ENCODE measurements around the gene ID1.

ID1 gene

GRCh38 chr20:31605031-31605901, at the start of gene ID1:
ID1 (plus strand) TSS chr20:31605289; CDS start chr20:31605388, 99 bp downstream.
- no peak within 1 kb of the TSS for H3K27ac ChIP-seq (ENCODE audit: low read depth, low read length)
- H4K20me1 ChIP-seq (ENCODE audit: control insufficient read depth, insufficient read depth, low read depth, low read length): no peaks in the 10 kb centered on the region
- peaks cover 39% of the 10 kb centered on the region for H3K4me1 ChIP-seq (ENCODE audit: control insufficient read depth, low read length)
- H3K36me3 ChIP-seq (ENCODE audit: control insufficient read depth, low read length): no peaks in the 10 kb centered on the region
- no peaks in the 10 kb centered on the region for H3K9me3 ChIP-seq (ENCODE audit: control insufficient read depth, insufficient read depth, low read length)
- peaks cover 68% of the 10 kb centered on the region for H3K27me3 ChIP-seq (ENCODE audit: control insufficient read depth, low read length)
- H3K4me2 ChIP-seq (ENCODE audit: low read length): peak within 1 kb of the TSS; percentile 81
- TF ChIP-seq CTCF (IDR thresholded peaks at IDR 0.05; ENCODE audit: low read depth, low read length, poor library complexity, severe bottlenecking) (peak; percentile 8), EZH2phosphoT487 (IDR thresholded peaks at IDR 0.05; ENCODE audit: borderline replicate concordance, low read length) (0 out of 2 replicates have a peak, but pooled peaks have one; percentile 90)
- H3K4me3 ChIP-seq (ENCODE audit: low read length): peak within 1 kb of the TSS; percentile 85
- H3F3A ChIP-seq (ENCODE audit: control insufficient read depth, insufficient read depth): no peaks in the 10 kb centered on the region
- H3K9me2 ChIP-seq (replicated peaks; ENCODE audit: control insufficient read depth, low read length): no peaks in the 10 kb centered on the region
- H3K79me2 ChIP-seq (ENCODE audit: control insufficient read depth, low read length): no peaks in the 10 kb centered on the region

- Histone ChIP-seq H3K4me1 (ENCODE audit: control insufficient read depth, low read length) (peaks cover 30% of the 10 kb centered on the region), H3K27me3 (ENCODE audit: control insufficient read depth, low read length) (no peaks in the 10 kb centered on the region), H3K4me3 (ENCODE audit: low read length) (no peak overlapping the region), H3K36me3 (ENCODE audit: control insufficient read depth, low read length) (peaks cover 62% of the 10 kb centered on the region), H3K4me2 (ENCODE audit: low read length) (no peak overlapping the region), H3F3A (ENCODE audit: control insufficient read depth, insufficient read depth) (peaks cover 12% of the 10 kb centered on the region; the same call in 1 of the 2 replicates), H3K27ac (ENCODE audit: low read depth, low read length) (no peak overlapping the region), H4K20me1 (ENCODE audit: control insufficient read depth, insufficient read depth, low read depth, low read length) (no peaks in the 10 kb centered on the region), H3K79me2 (ENCODE audit: control insufficient read depth, low read length) (no peaks in the 10 kb centered on the region), H3K9me3 (ENCODE audit: control insufficient read depth, insufficient read depth, low read length) (no peaks in the 10 kb centered on the region), H3K9me2 (replicated peaks; ENCODE audit: control insufficient read depth, low read length) (no peaks in the 10 kb centered on the region)
- TF ChIP-seq CTCF (IDR thresholded peaks at IDR 0.05; ENCODE audit: low read depth, low read length, poor library complexity, severe bottlenecking): no peak
- no peak for TF ChIP-seq EZH2phosphoT487 (IDR thresholded peaks at IDR 0.05; ENCODE audit: borderline replicate concordance, low read length)
Measured at GRCh38 chr20:31559704-31560093, 45.4 kb upstream of the ID1 start.

GRCh38 chr20:31560094-31560745, 44.9 kb upstream of the ID1 start:
- Histone ChIP-seq H3F3A (ENCODE audit: control insufficient read depth, insufficient read depth) (peaks cover 12% of the 10 kb centered on the region; the same call in 1 of the 2 replicates), H3K4me2 (ENCODE audit: low read length) (no peak overlapping the region), H3K4me1 (ENCODE audit: control insufficient read depth, low read length) (peaks cover 34% of the 10 kb centered on the region), H3K27ac (ENCODE audit: low read depth, low read length) (no peak overlapping the region), H3K4me3 (ENCODE audit: low read length) (no peak overlapping the region), H3K9me3 (ENCODE audit: control insufficient read depth, insufficient read depth, low read length) (no peaks in the 10 kb centered on the region), H3K27me3 (ENCODE audit: control insufficient read depth, low read length) (no peaks in the 10 kb centered on the region), H3K79me2 (ENCODE audit: control insufficient read depth, low read length) (no peaks in the 10 kb centered on the region), H3K9me2 (replicated peaks; ENCODE audit: control insufficient read depth, low read length) (no peaks in the 10 kb centered on the region), H4K20me1 (ENCODE audit: control insufficient read depth, insufficient read depth, low read depth, low read length) (no peaks in the 10 kb centered on the region), H3K36me3 (ENCODE audit: control insufficient read depth, low read length) (peaks cover 57% of the 10 kb centered on the region)
- TF ChIP-seq EZH2phosphoT487 (IDR thresholded peaks at IDR 0.05; ENCODE audit: borderline replicate concordance, low read length) (no peak), CTCF (IDR thresholded peaks at IDR 0.05; ENCODE audit: low read depth, low read length, poor library complexity, severe bottlenecking) (peak; percentile 97)

Measured in DOHH2 (cell line).